Panc1 (cell line): ENCODE data around the gene MRPL4.

Experiments
- POLR2AphosphoS5 ChIP-seq: IDR thresholded peaks from 2 replicates; pipeline ENCODE4 v1.6.1; 2012; ENCODE audit warnings: mild to moderate bottlenecking, low read depth, low read length, moderate library complexity
- TF ChIP-seq, protein P1 (sequence below): fragments of 450-650 bp; IDR thresholded peaks from 2 replicates; pipeline ENCODE4 v1.5.1; 2017; ENCODE audit warnings: mild to moderate bottlenecking

- no peak for TF ChIP-seq POLR2AphosphoS5
- TF ChIP-seq, protein P1, sequence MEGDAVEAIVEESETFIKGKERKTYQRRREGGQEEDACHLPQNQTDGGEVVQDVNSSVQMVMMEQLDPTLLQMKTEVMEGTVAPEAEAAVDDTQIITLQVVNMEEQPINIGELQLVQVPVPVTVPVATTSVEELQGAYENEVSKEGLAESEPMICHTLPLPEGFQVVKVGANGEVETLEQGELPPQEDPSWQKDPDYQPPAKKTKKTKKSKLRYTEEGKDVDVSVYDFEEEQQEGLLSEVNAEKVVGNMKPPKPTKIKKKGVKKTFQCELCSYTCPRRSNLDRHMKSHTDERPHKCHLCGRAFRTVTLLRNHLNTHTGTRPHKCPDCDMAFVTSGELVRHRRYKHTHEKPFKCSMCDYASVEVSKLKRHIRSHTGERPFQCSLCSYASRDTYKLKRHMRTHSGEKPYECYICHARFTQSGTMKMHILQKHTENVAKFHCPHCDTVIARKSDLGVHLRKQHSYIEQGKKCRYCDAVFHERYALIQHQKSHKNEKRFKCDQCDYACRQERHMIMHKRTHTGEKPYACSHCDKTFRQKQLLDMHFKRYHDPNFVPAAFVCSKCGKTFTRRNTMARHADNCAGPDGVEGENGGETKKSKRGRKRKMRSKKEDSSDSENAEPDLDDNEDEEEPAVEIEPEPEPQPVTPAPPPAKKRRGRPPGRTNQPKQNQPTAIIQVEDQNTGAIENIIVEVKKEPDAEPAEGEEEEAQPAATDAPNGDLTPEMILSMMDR = no peak
Observed at GRCh38 chr19:10295847-10296591, 44.0 kb downstream of the MRPL4 start.
